DMS79 (cell line): ENCODE results near the gene GPR160.
"Not testable (repeated sequence)": the region's sequence is repeated elsewhere in the genome, so short reads cannot be mapped to it uniquely, and the experiment has no call there.

Experiments
- DNase-seq: peaks from one replicate; lab custom pipeline; 2025; lab: John Stamatoyannopoulos, UW

The GPR160 gene

GRCh38 chr3:170111147-170111771, 73.5 kb downstream of the GPR160 start:
- no peak for DNase-seq

GRCh38 chr3:170114165-170114564, 76.4 kb downstream of the GPR160 start:
- not testable (repeated sequence) for DNase-seq

- no peak for DNase-seq
Measured at GRCh38 chr3:170117134-170117533, 79.3 kb downstream of the GPR160 start.

DNA sequence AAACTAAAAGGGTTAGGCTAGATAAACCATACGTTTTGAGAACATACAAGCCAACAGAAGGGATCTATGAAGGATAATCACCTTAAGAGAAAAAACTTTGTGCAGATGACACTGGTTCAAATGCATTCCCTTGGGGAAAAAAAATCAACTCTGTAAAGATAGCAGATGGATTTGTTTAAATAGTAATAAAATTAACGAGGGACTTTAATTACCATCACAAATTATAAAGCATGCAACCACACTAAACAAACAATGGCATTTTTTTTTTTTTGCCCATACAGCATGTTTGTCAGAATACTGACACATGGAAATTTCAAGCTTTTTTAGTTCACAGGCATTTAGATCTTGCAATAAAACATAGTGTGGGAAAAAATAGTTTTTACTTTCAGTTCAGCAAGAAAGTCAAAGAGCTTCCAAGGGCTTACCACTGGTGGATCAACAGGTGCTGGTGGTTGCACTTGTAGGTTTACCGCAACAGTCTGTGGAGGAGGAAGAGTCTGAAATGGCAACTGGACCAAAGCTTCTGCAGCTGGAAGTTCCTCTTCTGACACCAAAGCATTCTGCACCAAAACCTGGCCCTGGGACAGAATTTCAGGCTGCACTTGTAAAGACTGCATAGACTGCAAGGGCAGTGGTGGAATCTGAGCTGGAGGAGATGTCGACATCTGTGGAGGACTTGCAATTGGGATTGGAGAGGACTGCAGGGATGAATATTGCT, 90.6 kb downstream of the GPR160 start:
- DNase-seq, result no peak

- no peak for DNase-seq
Measured at GRCh38 chr3:170128977-170129431, 91.2 kb downstream of the GPR160 start.

GRCh38 chr3:170130532-170130931, 92.7 kb downstream of the GPR160 start:
- DNase-seq, result no peak

DNA sequence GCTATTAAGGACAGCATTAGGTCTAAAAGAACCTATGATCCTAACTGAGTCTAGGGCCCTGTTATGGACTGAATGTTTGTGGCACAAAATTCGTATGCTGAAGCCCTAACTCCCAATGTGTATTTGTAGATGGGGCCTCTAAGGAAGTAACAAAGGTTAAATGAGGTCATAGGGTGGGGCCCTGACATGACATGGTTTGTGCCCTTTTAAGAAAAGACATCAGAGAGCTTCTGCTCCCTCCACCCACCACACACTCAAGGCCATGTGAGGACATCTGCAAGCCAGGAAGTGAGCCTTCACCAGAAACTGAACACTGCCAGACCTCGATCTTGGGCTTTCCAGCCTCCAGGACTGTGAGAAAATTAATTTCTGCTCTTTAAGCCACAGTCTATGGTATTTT, 94.5 kb downstream of the GPR160 start:
- DNase-seq, result no peak
